HEK293T (cell line): Measurements from ENCODE around the gene MTRF1.

Experiments
- ARNT ChIP-seq: fragments of 450-650 bp; IDR thresholded peaks from 2 replicates; pipeline ENCODE4 v1.6.1; 2017; ENCODE audit warnings: mild to moderate bottlenecking
- BHLHE40 ChIP-seq: fragments of 450-650 bp; IDR thresholded peaks from 2 replicates; pipeline ENCODE4 v1.6.1; 2016; ENCODE audit warnings: mild to moderate bottlenecking, moderate library complexity, borderline replicate concordance
- CTBP1 ChIP-seq: fragments of 450-650 bp; IDR thresholded peaks from 2 replicates; pipeline ENCODE4 v1.6.1; 2016; ENCODE audit warnings: borderline replicate concordance
- FOXK2 ChIP-seq: fragments of 450-650 bp; IDR thresholded peaks from 2 replicates; pipeline ENCODE4 v1.6.1; 2016; ENCODE audit warnings: mild to moderate bottlenecking
- FOXM1 ChIP-seq: fragments of 450-650 bp; IDR thresholded peaks from 2 replicates; pipeline ENCODE4 v1.6.1; 2017; ENCODE audit warnings: mild to moderate bottlenecking, borderline replicate concordance
- LEF1 ChIP-seq: fragments of 450-650 bp; IDR thresholded peaks from 2 replicates; pipeline ENCODE4 v1.6.1; 2017; ENCODE audit warnings: mild to moderate bottlenecking, borderline replicate concordance
- SP1 ChIP-seq: fragments of 450-650 bp; IDR thresholded peaks from 2 replicates; pipeline ENCODE4 v1.6.1; 2017
- SUZ12 ChIP-seq: fragments of 450-650 bp; IDR thresholded peaks from 2 replicates; pipeline ENCODE4 v1.6.1; 2016; ENCODE audit warnings: mild to moderate bottlenecking
- TARDBP ChIP-seq: fragments of 450-650 bp; IDR thresholded peaks from 2 replicates; pipeline ENCODE4 v1.6.1; 2016
- ZNF384 ChIP-seq: fragments of 450-650 bp; IDR thresholded peaks from 2 replicates; pipeline ENCODE4 v1.6.1; 2016

DNA sequence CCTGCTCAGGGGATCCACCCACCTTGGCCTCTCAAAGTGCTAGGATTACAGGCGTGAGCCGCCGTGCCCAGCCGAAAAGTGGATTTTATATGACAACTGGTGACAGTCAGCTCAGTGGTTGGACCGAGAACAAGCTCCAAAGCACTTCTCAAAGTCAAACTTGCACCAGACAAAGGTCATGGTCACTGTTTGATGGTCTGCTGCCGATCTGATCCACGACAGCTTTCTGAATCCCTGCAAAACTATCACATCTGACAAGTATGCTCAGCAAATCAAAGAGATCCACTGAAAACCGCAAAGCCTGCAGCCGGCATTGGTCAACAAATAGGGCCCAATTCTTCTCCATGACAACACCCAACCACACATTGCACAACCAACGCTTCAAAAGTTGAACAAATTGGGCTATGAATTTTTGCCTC is 26.1 kb upstream of the MTRF1 start:
- TF ChIP-seq BHLHE40 (no peak), ZNF384 (no peak), FOXM1 (no peak), TARDBP (no peak), ARNT (no peak), FOXK2 (no peak), CTBP1 (no peak), SP1 (no peak), SUZ12 (no peak), LEF1 (no peak)
